Measurements from ENCODE around the gene TMC5.

Gene TMC5

DNA sequence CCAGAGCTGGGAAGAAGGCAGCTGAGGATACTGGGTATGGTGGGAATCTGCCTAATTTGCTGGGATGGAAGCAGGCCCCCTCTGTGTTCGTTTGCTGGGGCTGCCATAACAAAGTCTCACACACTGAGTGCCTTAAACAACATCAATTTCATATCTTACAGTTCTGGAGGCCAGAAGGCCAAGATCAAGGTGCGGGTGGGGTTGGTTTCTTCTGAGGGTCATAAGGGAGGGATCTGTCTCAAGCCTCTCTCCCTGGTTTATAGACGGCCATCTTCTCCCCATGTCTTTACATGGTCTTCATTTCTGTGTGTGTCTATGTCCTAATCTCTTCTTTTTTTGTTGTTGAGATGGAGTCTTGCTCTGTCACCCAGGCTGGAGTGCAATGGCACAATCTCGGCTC lies 68.4 kb downstream of the TMC5 start:
- POLR2A ChIA-PET (ENCODE audit: low non-redundant PET) = no interaction called here
- H3K27ac ChIP-seq = no peak overlapping the region
- no peak for DNase-seq (ENCODE audit: low spot score)
- CTCF ChIA-PET = interaction anchor here (0.7 kb wide), 1 partner anchor 400 kb away, joined by 3 read pairs; no protein-coding TSS in a partner anchor
- TF ChIP-seq, protein P1, sequence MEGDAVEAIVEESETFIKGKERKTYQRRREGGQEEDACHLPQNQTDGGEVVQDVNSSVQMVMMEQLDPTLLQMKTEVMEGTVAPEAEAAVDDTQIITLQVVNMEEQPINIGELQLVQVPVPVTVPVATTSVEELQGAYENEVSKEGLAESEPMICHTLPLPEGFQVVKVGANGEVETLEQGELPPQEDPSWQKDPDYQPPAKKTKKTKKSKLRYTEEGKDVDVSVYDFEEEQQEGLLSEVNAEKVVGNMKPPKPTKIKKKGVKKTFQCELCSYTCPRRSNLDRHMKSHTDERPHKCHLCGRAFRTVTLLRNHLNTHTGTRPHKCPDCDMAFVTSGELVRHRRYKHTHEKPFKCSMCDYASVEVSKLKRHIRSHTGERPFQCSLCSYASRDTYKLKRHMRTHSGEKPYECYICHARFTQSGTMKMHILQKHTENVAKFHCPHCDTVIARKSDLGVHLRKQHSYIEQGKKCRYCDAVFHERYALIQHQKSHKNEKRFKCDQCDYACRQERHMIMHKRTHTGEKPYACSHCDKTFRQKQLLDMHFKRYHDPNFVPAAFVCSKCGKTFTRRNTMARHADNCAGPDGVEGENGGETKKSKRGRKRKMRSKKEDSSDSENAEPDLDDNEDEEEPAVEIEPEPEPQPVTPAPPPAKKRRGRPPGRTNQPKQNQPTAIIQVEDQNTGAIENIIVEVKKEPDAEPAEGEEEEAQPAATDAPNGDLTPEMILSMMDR (conservative IDR thresholded peaks at IDR 0.05; ENCODE audit: low read depth) = no peak

DNA sequence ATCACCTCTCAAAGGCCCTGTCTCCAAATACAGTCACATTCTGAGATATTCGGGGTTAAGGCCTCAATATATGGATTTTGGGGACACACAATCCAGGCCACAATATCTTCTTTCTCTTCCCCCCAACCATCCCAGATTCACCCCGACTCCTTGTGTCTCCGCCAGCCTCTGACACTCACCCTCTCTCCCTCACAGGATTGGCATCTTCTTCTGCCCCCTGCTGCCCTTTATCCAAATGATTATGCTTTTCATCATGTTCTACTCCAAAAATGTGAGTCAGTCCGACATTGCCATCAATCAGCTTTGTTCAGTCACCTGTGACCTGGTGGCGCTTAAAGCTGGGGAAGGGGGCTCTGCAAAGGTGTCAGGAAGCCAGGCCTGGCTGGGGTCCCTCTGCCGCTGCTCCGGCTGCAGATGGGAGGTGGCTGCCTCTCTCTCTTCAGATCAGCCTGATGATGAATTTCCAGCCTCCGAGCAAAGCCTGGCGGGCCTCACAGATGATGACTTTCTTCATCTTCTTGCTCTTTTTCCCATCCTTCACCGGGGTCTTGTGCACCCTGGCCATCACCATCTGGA lies 69.2 kb downstream of the TMC5 start:
- no peak overlapping the region for H3K27ac ChIP-seq
- ChIA-PET CTCF (interaction anchor here (0.7 kb wide), 1 partner anchor 108 kb away, joined by 5 read pairs; no protein-coding TSS in a partner anchor), POLR2A (ENCODE audit: low non-redundant PET) (no interaction called here)
- TF ChIP-seq, protein P1 (conservative IDR thresholded peaks at IDR 0.05; ENCODE audit: low read depth) = no peak
- DNase-seq (ENCODE audit: low spot score) = no peak

DNA sequence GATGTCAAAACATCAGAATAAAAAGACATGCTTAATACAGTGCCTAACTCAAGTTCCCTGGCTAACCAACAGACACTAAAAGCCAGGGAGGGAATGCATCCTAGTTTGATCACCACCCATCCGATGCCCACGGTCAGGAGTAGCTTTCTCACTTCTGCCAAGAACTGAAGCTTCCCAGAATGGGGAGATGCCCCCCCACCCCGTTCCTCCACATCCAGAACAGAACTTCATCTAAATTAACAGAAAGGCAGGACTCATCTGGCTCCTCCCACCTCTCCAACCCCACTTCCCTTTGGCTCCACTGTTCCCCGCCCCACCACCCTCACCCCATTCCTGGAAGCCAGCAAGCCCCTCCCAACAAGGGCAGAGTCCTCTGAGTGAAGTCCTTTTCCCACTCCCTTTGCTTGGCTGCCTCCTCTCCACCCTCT lies 70.5 kb downstream of the TMC5 start:
- ChIA-PET POLR2A (ENCODE audit: low non-redundant PET) (no interaction called here), CTCF (no interaction called here)
- no peak overlapping the region for H3K27ac ChIP-seq
- TF ChIP-seq, protein P1 (conservative IDR thresholded peaks at IDR 0.05; ENCODE audit: low read depth) = no peak
- no peak for DNase-seq (ENCODE audit: low spot score)

DNA sequence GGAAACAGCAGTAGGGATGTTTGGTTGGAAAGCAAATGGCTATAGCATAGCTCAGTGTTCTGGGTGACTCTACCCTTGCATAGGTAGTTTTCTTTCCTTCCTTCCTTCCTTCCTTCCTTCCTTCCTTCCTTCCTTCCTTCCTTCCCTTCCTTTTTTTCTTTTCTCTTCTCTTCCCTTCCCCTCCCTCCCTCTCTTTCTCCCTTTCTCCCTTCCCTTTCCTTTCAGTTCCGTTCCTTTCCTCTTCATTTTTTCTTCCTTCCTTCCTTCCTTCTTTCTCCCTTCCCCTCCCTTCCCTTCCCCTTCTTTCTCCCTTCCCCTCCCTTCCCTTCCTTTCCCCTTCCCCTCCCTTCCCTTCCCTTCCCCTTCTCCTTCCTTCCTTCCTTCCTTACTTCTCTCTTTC lies 72.9 kb downstream of the TMC5 start:
- CTCF ChIA-PET = interaction anchor here (0.6 to 0.7 kb wide), 2 partner anchors 152 to 372 kb away, joined by 3 to 4 read pairs; no protein-coding TSS in a partner anchor
- H3K27ac ChIP-seq = no peak overlapping the region
- TF ChIP-seq, protein P1 (conservative IDR thresholded peaks at IDR 0.05; ENCODE audit: low read depth) = no peak
- no peak for DNase-seq (ENCODE audit: low spot score)
- POLR2A ChIA-PET (ENCODE audit: low non-redundant PET) = no interaction called here

DNA sequence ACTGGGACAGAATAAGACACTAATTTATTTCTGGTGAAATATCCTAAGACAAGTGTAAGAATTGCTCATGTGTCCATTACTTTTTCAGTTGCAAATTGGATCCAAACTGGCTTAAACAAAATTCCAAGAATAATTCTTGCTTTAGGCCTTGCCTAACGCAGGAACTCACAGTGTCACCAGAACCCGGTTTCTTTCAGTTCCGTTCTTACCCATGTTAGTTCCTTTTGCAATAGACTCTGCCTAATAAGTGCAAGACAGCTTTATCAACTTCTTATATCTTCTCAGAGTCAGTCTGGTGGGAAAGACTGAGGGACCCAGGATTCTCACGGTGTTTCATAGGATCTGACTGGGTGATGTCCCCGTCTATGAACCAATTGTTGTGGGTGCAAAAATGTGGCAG lies 79.5 kb downstream of the TMC5 start:
- H3K27ac ChIP-seq = no peak overlapping the region
- ChIA-PET POLR2A (ENCODE audit: low non-redundant PET) (no interaction called here), CTCF (interaction anchor here (0.7 kb wide), 1 partner anchor 374 kb away, joined by 6 read pairs; no protein-coding TSS in a partner anchor)
- TF ChIP-seq, protein P1 (conservative IDR thresholded peaks at IDR 0.05; ENCODE audit: low read depth) = no peak
- no peak for DNase-seq (ENCODE audit: low spot score)

DNA sequence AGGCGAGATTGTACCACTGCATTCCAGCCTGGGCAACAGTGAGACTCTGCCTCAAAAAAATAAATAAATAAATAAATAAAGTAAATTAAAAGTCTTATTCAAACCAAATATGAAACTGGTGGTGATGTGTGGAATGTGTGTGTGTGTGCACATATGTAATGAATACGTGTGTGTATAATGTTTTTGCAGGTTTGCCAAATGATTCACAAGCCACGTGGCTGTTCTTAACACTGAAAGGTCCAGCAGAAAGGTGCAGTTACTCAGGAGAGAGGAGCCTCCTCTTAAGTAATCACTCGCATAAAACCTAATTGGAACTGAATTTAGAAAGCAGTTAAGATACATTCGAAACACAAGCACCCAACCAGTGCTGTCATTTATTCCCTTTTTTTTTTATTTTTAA lies 81.3 kb downstream of the TMC5 start:
- TF ChIP-seq, protein P1 (conservative IDR thresholded peaks at IDR 0.05; ENCODE audit: low read depth) = no peak
- POLR2A ChIA-PET (ENCODE audit: low non-redundant PET) = no interaction called here
- CTCF ChIA-PET = no interaction called here
- DNase-seq (ENCODE audit: low spot score) = no peak
- H3K27ac ChIP-seq = no peak overlapping the region

All from RWPE1 (cell line).